Mesodermal cell (in vitro differentiated cells): Measurements from ENCODE around the gene SLC7A4.
"Not testable (repeated sequence)": the region's sequence is repeated elsewhere in the genome, so short reads cannot be mapped to it uniquely, and the experiment has no call there.

ENCODE experiments used
- H3K27ac ChIP-seq: 2 replicates; pipeline ENCODE4 v1.7.0; 2013; ENCODE audit warnings: mild to moderate bottlenecking, low read depth, low read length, moderate library complexity; ENCODE audit not compliant: severe bottlenecking
- H3K36me3 ChIP-seq: 2 replicates; pipeline ENCODE4 v1.7.1; 2013; ENCODE audit warnings: mild to moderate bottlenecking, low read length, moderate library complexity; ENCODE audit not compliant: control insufficient read depth, insufficient read depth
- H3K4me1 ChIP-seq: one replicate; pipeline ENCODE4 v1.7.1; 2013; ENCODE audit warnings: mild to moderate bottlenecking, low read length; ENCODE audit not compliant: insufficient read depth, control insufficient read depth, poor library complexity, severe bottlenecking
- H3K4me3 ChIP-seq: 2 replicates; pipeline ENCODE4 v1.7.0; 2013; ENCODE audit warnings: low read length, control low read depth, mild to moderate bottlenecking; ENCODE audit not compliant: insufficient read depth, poor library complexity, severe bottlenecking; ENCODE audit errors: extremely low read depth
- H3K9me3 ChIP-seq: 2 replicates; pipeline ENCODE4 v1.7.1; 2013; ENCODE audit warnings: mild to moderate bottlenecking, low read length, moderate library complexity; ENCODE audit not compliant: control insufficient read depth
- WGBS, 2 experiments: methylation state at CpG; one replicate each; pipeline ENCODE4 v1.1.5; 2013; ENCODE audit warnings: missing lambda C conversion rate in 2 of 2; ENCODE audit not compliant: insufficient coverage in 2 of 2; 5-methylcytosine and 5-hydroxymethylcytosine counted together

SLC7A4 gene

DNA sequence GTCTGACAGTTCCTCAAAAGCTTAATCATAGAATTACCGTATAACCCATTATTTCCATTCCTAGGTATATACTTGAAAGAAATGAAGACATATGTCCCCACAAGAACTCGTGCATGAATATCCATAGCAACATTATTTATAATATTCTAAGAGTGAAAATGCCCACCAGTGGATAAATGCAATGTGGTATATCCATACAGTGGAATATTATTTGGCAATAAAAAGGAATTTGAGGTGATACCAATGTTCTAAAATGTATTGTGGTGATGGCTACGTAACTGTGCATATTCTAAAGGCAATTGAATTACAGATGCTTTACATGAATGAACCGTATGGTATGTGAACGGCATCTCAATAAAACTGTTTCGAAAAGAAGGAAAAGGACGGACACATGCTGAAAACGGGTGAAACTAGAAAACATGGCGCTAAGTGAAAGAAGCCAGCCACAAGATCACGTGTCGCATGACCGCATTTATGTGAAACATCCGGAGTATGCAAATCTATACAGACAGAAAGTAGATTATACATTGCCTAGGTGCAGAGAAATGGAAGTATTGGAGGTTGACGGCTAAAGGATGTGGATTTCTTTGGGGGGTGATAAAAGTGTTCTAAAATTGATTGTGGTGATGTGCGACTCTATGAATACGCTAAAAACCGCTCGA, 29.4 kb upstream of the SLC7A4 start:
- not testable (repeated sequence) for H3K9me3 ChIP-seq
- 94% methylated on average over 5 to 9 of the region's 18 CpGs for WGBS, 2 experiments

GRCh38 chr22:21060363-21060762, 28.0 kb upstream of the SLC7A4 start:
- H3K9me3 ChIP-seq, H3K4me3 ChIP-seq, H3K27ac ChIP-seq, H3K4me1 ChIP-seq, H3K36me3 ChIP-seq: not testable (repeated sequence)
- 80% methylated on average over 1 of the region's 8 CpGs; no CpG with 5 or more reads in 1 of the 2 experiments for WGBS, 2 experiments

More for the DNA sequence above, 29.4 kb upstream of the SLC7A4 start:
- not testable (repeated sequence) for H3K36me3 ChIP-seq, H3K27ac ChIP-seq, H3K4me3 ChIP-seq, H3K4me1 ChIP-seq

GRCh38 chr22:21055880-21056319, 23.5 kb upstream of the SLC7A4 start:
- Histone ChIP-seq H3K4me3 (no peak overlapping the region), H3K27ac (no peak overlapping the region), H3K4me1 (peaks cover 13% of the 10 kb centered on the region), H3K9me3 (no peaks in the 10 kb centered on the region), H3K36me3 (no peaks in the 10 kb centered on the region)
- 57 to 60% methylated on average over 7 of the region's 7 CpGs for WGBS, 2 experiments

- Histone ChIP-seq H3K9me3 (no peaks in the 10 kb centered on the region), H3K27ac (no peak overlapping the region), H3K36me3 (no peaks in the 10 kb centered on the region), H3K4me1 (peaks cover 13% of the 10 kb centered on the region), H3K4me3 (no peak overlapping the region)
- WGBS, 2 experiments = 71 to 77% methylated on average over 4 of the region's 4 CpGs
Observed at GRCh38 chr22:21055564-21055834, 23.1 kb upstream of the SLC7A4 start.

DNA sequence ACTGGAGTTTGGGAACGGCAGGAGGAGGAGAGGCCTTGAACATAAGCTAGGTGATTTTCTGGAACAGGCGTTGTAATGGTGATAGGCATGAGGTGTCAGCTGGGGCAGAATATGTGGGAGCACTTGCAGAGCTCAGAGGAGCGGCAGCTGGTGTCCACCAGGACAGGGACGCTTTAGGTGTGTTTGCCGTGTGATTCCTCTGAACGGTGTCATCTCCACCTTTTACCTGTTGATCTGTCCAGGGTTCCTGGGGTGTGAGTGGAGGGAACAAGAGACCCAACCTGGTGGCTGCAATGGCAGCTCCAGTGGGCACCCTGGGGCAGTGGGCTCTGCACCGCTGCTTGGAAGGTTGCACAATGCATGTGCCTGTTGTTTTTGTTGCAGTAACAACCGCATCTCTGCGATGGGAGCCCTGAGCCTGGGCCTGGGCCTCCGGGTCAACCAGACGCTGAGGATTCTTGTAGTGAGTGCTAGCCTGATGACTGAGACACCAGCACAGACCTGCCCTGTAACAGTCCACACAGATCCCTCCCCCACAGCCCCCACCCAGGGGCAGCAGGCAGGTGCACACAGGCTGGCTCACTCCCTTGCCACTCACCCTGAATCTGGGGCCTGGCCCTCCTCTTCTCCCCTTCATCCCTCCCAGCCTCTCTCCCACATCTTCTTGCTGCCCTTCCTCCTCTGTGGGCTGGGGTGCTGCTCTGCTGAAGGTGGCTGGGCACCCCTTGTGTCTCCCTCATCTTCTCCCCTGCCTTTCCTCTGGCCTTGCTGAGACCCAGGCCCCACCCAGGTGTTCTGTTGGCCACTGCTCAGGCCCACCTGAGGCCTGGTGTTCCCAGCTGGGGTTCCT, 22.6 kb upstream of the SLC7A4 start:
- no peaks in the 10 kb centered on the region for H3K36me3 ChIP-seq
- no peak overlapping the region for H3K27ac ChIP-seq
- H3K9me3 ChIP-seq = no peaks in the 10 kb centered on the region
- H3K4me3 ChIP-seq = no peak overlapping the region
- peaks cover 13% of the 10 kb centered on the region for H3K4me1 ChIP-seq
- WGBS, 2 experiments = 96% methylated on average over 9 of the region's 11 CpGs

- WGBS, 2 experiments = 86 to 93% methylated on average over 11 to 14 of the region's 15 CpGs
- no peaks in the 10 kb centered on the region for H3K9me3 ChIP-seq
- H3K27ac ChIP-seq = no peak overlapping the region
- no peak overlapping the region for H3K4me3 ChIP-seq
- peaks cover 13% of the 10 kb centered on the region for H3K4me1 ChIP-seq
- H3K36me3 ChIP-seq = no peaks in the 10 kb centered on the region
Observed at GRCh38 chr22:21054046-21054713, 21.8 kb upstream of the SLC7A4 start.

DNA sequence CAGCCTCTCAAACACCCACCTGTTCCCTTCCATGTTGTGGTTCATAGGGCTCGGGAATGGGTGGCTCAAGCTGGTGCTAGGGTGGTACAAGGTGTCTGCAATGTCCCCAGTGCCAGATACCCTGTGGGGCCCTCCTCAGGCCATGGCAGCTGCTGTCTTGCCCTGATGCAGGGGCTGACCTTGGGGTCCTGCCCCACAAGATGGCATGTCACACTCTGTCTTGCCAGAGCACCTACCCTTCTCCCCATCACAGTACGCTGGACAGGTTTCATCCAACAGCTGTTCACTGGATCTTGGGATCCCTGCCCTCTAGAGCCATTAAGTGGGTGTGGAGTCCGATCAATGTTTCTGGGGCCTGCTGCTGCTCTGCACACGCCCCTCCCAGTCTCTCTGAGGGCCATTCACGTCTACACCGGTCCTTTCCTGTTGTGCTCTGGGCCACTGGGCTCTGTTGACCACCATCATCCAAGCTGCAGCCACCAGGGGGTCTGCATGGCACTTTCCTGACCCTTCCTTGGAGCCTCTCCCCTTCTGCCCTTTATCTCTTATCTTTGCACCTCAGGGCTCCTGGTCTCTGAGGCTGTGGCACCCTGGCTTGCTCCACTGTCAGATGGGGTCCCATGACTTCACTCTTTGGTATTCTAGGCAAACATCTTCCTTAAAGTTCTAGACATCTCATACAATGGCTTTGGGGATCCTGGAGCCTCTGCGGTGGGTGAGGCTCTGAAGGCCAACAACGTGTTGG, 20.5 kb upstream of the SLC7A4 start:
- Histone ChIP-seq H3K27ac (no peak overlapping the region), H3K36me3 (no peaks in the 10 kb centered on the region), H3K4me3 (no peak overlapping the region), H3K9me3 (no peaks in the 10 kb centered on the region), H3K4me1 (peaks cover 13% of the 10 kb centered on the region)
- 91 to 95% methylated on average over 6 to 7 of the region's 8 CpGs for WGBS, 2 experiments

DNA sequence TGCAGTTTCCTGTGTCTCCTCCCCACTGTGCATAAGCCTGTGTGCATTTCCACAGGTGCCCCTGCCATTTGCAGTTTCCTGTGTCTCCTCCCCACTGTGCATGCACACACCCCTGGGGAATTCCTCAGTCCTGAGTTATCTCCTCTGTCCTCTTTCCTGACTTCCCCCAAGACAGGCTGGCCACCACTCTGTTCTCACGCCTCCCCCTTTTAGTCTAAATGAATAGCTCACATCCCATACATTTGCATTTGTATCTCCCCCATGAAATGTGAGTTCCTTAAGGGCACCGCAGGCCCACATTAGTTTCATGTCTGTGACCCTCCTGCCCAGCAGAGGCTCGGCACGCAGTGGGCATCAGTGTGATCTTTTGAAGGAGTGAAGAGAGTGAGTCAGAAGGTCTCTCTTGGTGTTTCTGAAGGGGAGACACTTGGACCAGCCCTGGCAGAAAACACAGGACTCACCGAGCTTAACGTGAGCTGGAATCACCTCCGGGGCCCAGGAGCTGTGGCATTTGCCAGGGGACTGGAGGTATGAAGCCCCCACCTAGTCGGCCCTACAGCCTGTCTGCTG, 19.6 kb upstream of the SLC7A4 start:
- 35 to 43% methylated on average over 6 to 8 of the region's 8 CpGs for WGBS, 2 experiments
- Histone ChIP-seq H3K36me3 (no peaks in the 10 kb centered on the region), H3K9me3 (no peaks in the 10 kb centered on the region), H3K4me3 (no peak overlapping the region), H3K27ac (no peak overlapping the region), H3K4me1 (peaks cover 13% of the 10 kb centered on the region)

DNA sequence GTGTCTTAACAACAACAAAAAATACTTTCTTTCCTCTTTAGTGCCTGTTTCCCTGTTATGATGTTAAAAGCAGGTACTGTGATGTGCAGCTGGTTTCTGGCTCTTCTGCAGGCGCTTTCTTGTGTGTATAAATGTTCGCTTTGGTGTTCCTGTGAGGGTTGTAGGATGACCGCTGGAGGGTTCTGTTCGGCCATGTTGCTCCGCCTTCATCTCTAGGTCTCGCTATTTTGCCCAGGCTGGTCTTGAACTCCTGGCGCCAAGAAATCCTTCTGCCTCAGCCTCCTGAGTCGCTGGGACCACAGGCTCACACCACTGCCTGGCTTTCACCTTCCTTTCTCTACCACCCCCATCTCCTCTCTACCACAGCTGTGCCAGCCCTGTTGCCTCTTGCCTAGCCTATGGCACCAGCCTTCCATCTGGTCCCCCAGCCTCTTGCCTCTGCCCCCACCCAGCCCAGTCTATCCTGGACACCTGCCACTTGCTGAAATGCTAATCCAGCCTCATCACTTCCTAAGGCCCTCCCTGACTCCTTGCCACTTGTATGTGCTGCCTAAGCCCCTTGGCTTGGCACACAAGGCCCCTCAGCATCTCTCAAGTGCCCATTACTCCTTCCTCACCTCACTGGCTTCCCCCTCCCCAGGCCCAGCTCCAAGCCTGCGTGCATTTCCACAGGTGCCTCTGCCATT, 18.9 kb upstream of the SLC7A4 start:
- Histone ChIP-seq H3K4me1 (peaks cover 13% of the 10 kb centered on the region), H3K4me3 (no peak overlapping the region), H3K27ac (no peak overlapping the region), H3K9me3 (no peaks in the 10 kb centered on the region), H3K36me3 (no peaks in the 10 kb centered on the region)
- WGBS, 2 experiments = 80 to 86% methylated on average over 8 to 9 of the region's 9 CpGs

DNA sequence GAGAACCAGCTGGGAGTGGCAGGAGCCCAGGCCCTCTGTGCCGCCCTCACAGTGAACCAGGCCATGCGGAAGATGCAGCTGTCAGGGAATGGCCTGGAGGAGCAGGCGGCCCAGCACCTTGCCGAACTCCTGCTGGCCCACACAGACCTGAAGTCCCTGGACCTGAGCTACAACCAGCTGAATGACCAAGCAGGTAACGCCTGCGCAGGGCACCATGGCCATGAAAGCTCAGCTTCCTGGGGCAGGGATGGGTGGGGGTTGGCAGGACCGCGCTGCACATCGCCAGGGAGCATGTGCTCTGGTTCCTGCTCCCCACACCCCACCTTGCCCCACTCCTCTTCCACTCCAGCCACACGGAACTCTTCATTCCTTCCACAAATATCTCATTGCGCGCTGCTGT, 16.6 kb upstream of the SLC7A4 start:
- H3K9me3 ChIP-seq, H3K4me3 ChIP-seq, H3K27ac ChIP-seq, H3K36me3 ChIP-seq: not testable (repeated sequence)
- no CpG with 5 or more reads among the region's 12 CpGs for WGBS, 2 experiments
- H3K4me1 ChIP-seq = peaks cover 19% of the 10 kb centered on the region
